Measurements from ENCODE around the gene SOAT2. TPM values are rescaled to one million over a fixed set of nuclear protein-coding genes. Genes with fewer than 3 reads are reported as not detected.
A peak's percentile ranks its signal among the peaks of the same experiment; 100 is the strongest.

The SOAT2 gene
- total RNA-seq, 1 experiment from 2014 or later = not detected

DNA sequence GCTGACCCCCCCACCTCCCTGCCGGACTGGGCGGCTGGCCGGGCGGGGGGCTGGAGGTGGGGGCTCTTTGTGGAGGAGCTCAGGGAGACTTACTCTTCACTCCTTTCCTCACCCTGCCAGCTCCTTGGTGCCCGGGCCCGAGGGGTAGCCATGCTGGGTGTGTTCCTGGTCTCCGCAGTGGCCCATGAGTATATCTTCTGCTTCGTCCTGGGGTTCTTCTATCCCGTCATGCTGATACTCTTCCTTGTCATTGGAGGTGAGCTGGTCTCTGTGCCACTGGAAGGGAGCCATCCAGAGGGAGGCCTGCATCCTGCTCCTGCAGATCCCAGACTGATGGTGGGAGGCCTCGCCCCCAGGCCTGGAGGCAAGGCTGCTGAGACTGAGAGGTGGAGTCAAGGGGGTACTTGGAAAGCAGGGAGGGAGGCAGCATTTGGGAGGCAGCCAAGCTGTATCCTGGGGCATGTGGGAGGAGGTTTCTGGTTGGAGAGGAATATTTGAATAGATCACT lies 19.7 kb downstream of the SOAT2 start:
- no TSS peak for BruUV-seq (replicated peaks)
- ChIA-PET POLR2A (ENCODE audit: low non-redundant PET) (no interaction called here), CTCF (no interaction called here)
- TF ChIP-seq, protein P1, sequence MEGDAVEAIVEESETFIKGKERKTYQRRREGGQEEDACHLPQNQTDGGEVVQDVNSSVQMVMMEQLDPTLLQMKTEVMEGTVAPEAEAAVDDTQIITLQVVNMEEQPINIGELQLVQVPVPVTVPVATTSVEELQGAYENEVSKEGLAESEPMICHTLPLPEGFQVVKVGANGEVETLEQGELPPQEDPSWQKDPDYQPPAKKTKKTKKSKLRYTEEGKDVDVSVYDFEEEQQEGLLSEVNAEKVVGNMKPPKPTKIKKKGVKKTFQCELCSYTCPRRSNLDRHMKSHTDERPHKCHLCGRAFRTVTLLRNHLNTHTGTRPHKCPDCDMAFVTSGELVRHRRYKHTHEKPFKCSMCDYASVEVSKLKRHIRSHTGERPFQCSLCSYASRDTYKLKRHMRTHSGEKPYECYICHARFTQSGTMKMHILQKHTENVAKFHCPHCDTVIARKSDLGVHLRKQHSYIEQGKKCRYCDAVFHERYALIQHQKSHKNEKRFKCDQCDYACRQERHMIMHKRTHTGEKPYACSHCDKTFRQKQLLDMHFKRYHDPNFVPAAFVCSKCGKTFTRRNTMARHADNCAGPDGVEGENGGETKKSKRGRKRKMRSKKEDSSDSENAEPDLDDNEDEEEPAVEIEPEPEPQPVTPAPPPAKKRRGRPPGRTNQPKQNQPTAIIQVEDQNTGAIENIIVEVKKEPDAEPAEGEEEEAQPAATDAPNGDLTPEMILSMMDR (conservative IDR thresholded peaks at IDR 0.05; ENCODE audit: low read depth, low read length) = no peak
- no peak for TF ChIP-seq EZH2 (IDR thresholded peaks at IDR 0.05; ENCODE audit: borderline replicate concordance, low read depth, low read length, poor library complexity, severe bottlenecking)
- Histone ChIP-seq H3K9me3 (ENCODE audit: low read depth, low read length, poor library complexity, severe bottlenecking) (no peaks in the 10 kb centered on the region), H3K4me1 (ENCODE audit: insufficient read depth, low read length, poor library complexity, severe bottlenecking) (no peaks in the 10 kb centered on the region), H3K27ac (ENCODE audit: low read depth, low read length, poor library complexity, severe bottlenecking) (no peak overlapping the region), H3K36me3 (ENCODE audit: insufficient read depth, low read length, poor library complexity, severe bottlenecking) (no peaks in the 10 kb centered on the region), H3K27me3 (replicated peaks; ENCODE audit: insufficient read depth, low read depth, low read length, poor library complexity) (no peaks in the 10 kb centered on the region), H3K4me3 (ENCODE audit: low read depth, low read length, poor library complexity, severe bottlenecking) (no peak overlapping the region)
- intact Hi-C loops (cut with micrococcal nuclease; ENCODE audit: unreplicated experiment) = no loop called here
- DNase-seq (ENCODE audit: low spot score) = peak; percentile 53

DNA sequence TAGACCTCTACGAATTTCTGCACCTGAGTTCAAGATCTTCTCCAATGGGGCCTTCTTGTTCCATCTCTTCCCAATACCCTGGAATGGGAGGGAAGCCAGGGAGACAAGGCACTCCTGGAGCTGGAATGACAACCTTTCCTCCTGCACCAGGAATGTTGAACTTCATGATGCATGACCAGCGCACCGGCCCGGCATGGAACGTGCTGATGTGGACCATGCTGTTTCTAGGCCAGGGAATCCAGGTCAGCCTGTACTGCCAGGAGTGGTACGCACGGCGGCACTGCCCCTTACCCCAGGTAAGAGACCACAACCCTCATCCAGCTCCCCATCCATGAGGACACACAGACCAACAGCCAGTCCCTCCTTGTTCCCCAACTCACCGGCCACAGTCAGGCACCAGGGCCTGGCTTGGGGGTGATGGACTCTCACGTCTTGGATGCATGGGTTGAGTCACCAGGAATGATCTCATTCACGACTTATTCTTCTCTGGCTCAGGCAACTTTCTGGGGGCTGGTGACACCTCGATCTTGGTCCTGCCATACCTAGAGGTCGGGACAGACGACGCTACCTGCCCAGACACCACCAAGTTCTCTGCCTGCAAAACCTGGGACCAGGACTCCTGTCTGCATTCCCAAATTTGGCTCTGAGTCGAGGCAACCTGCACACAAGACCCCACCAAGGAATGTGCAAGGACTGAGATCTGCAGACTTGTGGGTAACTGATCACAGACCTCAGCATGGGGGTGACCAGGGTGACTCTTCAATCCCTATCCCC lies 20.5 kb downstream of the SOAT2 start:
- intact Hi-C loops (cut with micrococcal nuclease; ENCODE audit: unreplicated experiment) = no loop called here
- ChIA-PET CTCF (no interaction called here), POLR2A (ENCODE audit: low non-redundant PET) (no interaction called here)
- TF ChIP-seq, protein P1 (conservative IDR thresholded peaks at IDR 0.05; ENCODE audit: low read depth, low read length) = no peak
- TF ChIP-seq EZH2 (IDR thresholded peaks at IDR 0.05; ENCODE audit: borderline replicate concordance, low read depth, low read length, poor library complexity, severe bottlenecking) = no peak
- BruUV-seq (replicated peaks) = no TSS peak
- Histone ChIP-seq H3K27me3 (replicated peaks; ENCODE audit: insufficient read depth, low read depth, low read length, poor library complexity) (no peaks in the 10 kb centered on the region), H3K9me3 (ENCODE audit: low read depth, low read length, poor library complexity, severe bottlenecking) (no peaks in the 10 kb centered on the region), H3K36me3 (ENCODE audit: insufficient read depth, low read length, poor library complexity, severe bottlenecking) (no peaks in the 10 kb centered on the region), H3K4me3 (ENCODE audit: low read depth, low read length, poor library complexity, severe bottlenecking) (no peak overlapping the region), H3K27ac (ENCODE audit: low read depth, low read length, poor library complexity, severe bottlenecking) (no peak overlapping the region), H3K4me1 (ENCODE audit: insufficient read depth, low read length, poor library complexity, severe bottlenecking) (no peaks in the 10 kb centered on the region)
- DNase-seq (ENCODE audit: low spot score) = no peak

DNA sequence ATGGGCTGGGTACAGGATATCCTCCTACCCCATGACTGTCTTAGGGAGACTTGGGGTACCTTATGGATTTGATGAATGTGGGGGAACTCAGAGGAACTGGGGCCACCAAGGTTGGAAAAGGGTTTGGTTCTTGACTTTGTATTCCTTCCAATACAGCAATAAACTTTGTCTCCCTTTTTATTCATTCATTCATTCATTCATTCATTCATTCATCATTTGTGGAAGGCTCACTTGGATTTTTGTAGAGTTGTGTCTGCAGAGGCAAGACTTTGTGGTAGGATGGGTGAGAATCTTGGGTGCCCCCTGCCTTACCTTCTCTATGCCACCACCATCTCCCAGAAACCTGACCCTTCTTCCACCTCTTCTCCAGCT lies 21.1 kb downstream of the SOAT2 start:
- H3K4me1 ChIP-seq (ENCODE audit: insufficient read depth, low read length, poor library complexity, severe bottlenecking) = no peaks in the 10 kb centered on the region
- TF ChIP-seq, protein P1 (conservative IDR thresholded peaks at IDR 0.05; ENCODE audit: low read depth, low read length) = no peak
- TF ChIP-seq EZH2 (IDR thresholded peaks at IDR 0.05; ENCODE audit: borderline replicate concordance, low read depth, low read length, poor library complexity, severe bottlenecking) = no peak
- intact Hi-C loops (cut with micrococcal nuclease; ENCODE audit: unreplicated experiment) = no loop called here
- POLR2A ChIA-PET (ENCODE audit: low non-redundant PET) = no interaction called here
- no peaks in the 10 kb centered on the region for H3K9me3 ChIP-seq (ENCODE audit: low read depth, low read length, poor library complexity, severe bottlenecking)
- DNase-seq (ENCODE audit: low spot score) = no peak
- H3K27ac ChIP-seq (ENCODE audit: low read depth, low read length, poor library complexity, severe bottlenecking) = no peak overlapping the region
- H3K27me3 ChIP-seq (replicated peaks; ENCODE audit: insufficient read depth, low read depth, low read length, poor library complexity) = no peaks in the 10 kb centered on the region
- BruUV-seq (replicated peaks) = no TSS peak
- H3K36me3 ChIP-seq (ENCODE audit: insufficient read depth, low read length, poor library complexity, severe bottlenecking) = no peaks in the 10 kb centered on the region
- no peak overlapping the region for H3K4me3 ChIP-seq (ENCODE audit: low read depth, low read length, poor library complexity, severe bottlenecking)
- CTCF ChIA-PET = no interaction called here
